HCT116 (cell line): Measurements from ENCODE around the gene ACTR3C. TPM values are rescaled to one million over a fixed set of nuclear protein-coding genes. Genes with fewer than 3 reads are reported as not detected.

ENCODE experiments used
- ATAC-seq: fragments of 200-7000 bp; cut with Tn5 transposase; 2 replicates; pipeline ENCODE4 v1.9.1; 2020; ENCODE audit warnings: mild to moderate bottlenecking, moderate library complexity
- BruUV-seq: library from RNA; stranded (reverse); fragments of 400-500 nt; replicated peaks from 2 replicates; lab custom pipeline; 2021; lab: Mats Ljungman, UMichigan
- CTCF ChIA-PET: fragments of 300-600 bp; sonication (Branson Sonifier 250); formaldehyde crosslinking; loops from one replicate; lab custom pipeline; 2021; ENCODE audit warnings: antibody characterized with exemption; lab: Charles Lee
- POLR2A ChIA-PET: fragments of 300-600, 350-600 bp; sonication (Branson Sonifier 250); formaldehyde crosslinking; loops from one replicate; lab custom pipeline; 2021; ENCODE audit warnings: antibody characterized with exemption; lab: Charles Lee
- RAD21 ChIA-PET, 2 experiments: fragments of 300-600 bp; sonication (Branson Sonifier 250); formaldehyde crosslinking; loops; one replicate each; lab custom pipeline; 2023; ENCODE audit warnings: low total read pairs in 2 of 2; ENCODE audit not compliant: uncharacterized antibody in 2 of 2, unreplicated experiment in 2 of 2, low non-redundant PET in 1 of 2; lab: Charles Lee
- DNase-seq: peaks from one replicate; pipeline ENCODE4 v3.0.0-alpha.2; 2010; ENCODE audit warnings: low read depth, low spot score
- H2AFZ ChIP-seq: fragments of 200-600 bp; shearing (Covaris generic), sonication (generic); 2 replicates; pipeline ENCODE4 v1.6.1; 2017; ENCODE audit warnings: low read depth, mixed run types, mixed read lengths, antibody characterized with exemption, low read length; ENCODE audit not compliant: poor library complexity, severe bottlenecking
- H3K27ac ChIP-seq: 2 replicates; pipeline ENCODE4 v1.5.1; 2012; ENCODE audit warnings: low read depth, low read length
- H3K27me3 ChIP-seq: fragments of 200-600 bp; sonication (generic); 2 replicates; pipeline ENCODE4 v1.6.1; 2016; ENCODE audit warnings: mixed run types, low read length, mixed read lengths; ENCODE audit not compliant: insufficient read depth
- H3K36me3 ChIP-seq, 2 experiments: fragments of 200-500 bp in 1 of 2; fragments of 200-600 bp in 1 of 2; sonication (Bioruptor generic) in 1 of 2; sonication (generic) in 1 of 2; 2 replicates each; pipeline versions ENCODE4 v1.5.1 to v1.6.1; 2014 to 2016; ENCODE audit warnings: low read length in 2 of 2, inconsistent platforms in 1 of 2, mixed read lengths in 1 of 2, mixed run types in 1 of 2; ENCODE audit not compliant: insufficient read depth in 2 of 2, control insufficient read depth in 1 of 2
- H3K4me1 ChIP-seq, 2 experiments: fragments of 200-600 bp in 1 of 2; sonication (generic) in 1 of 2; 2 replicates each; pipeline versions ENCODE4 v1.5.1 to v1.6.1; 2012 to 2017; ENCODE audit warnings: low read length in 2 of 2, inconsistent platforms in 1 of 2, mild to moderate bottlenecking in 1 of 2, mixed read lengths in 1 of 2, mixed run types in 1 of 2, moderate library complexity in 1 of 2; ENCODE audit not compliant: insufficient read depth in 2 of 2, control insufficient read depth in 1 of 2
- H3K4me2 ChIP-seq: fragments of 200-600 bp; sonication (generic); 2 replicates; pipeline ENCODE4 v1.6.1; 2017; ENCODE audit warnings: mixed run types, low read length, mixed read lengths
- H3K4me3 ChIP-seq, 2 experiments: fragments of 200-600 bp in 1 of 2; sonication (generic) in 1 of 2; replicated peaks in 1 of 2; 2 replicates each; pipeline ENCODE4 v1.5.1; 2011 to 2016; ENCODE audit warnings: low read length in 2 of 2, control low read depth in 1 of 2, low read depth in 1 of 2, mild to moderate bottlenecking in 1 of 2, mixed read lengths in 1 of 2, mixed run types in 1 of 2
- H3K79me2 ChIP-seq: fragments of 200-600 bp; sonication (generic); 2 replicates; pipeline ENCODE4 v1.6.1; 2017; ENCODE audit warnings: mild to moderate bottlenecking, mixed run types, low read length, moderate library complexity, mixed read lengths; ENCODE audit not compliant: insufficient read depth
- H3K9ac ChIP-seq: fragments of 200-600 bp; sonication (generic); 2 replicates; pipeline ENCODE4 v1.6.1; 2016; ENCODE audit warnings: low read length, mixed read lengths
- H3K9me2 ChIP-seq: fragments of 200-600 bp; sonication (generic), shearing (Covaris generic); 2 replicates; pipeline ENCODE4 v1.6.1; 2017; ENCODE audit warnings: mixed run types, mild to moderate bottlenecking, moderate library complexity; ENCODE audit not compliant: insufficient read depth
- H3K9me3 ChIP-seq, 2 experiments: fragments of 200-500 bp in 1 of 2; fragments of 200-600 bp in 1 of 2; sonication (Bioruptor generic) in 1 of 2; sonication (generic) in 1 of 2; 2 replicates each; pipeline ENCODE4 v1.6.1; 2014 to 2017; ENCODE audit warnings: low read length in 2 of 2, mixed read lengths in 2 of 2, inconsistent platforms in 1 of 2, low read depth in 1 of 2, mild to moderate bottlenecking in 1 of 2, mixed run types in 1 of 2, moderate library complexity in 1 of 2; ENCODE audit not compliant: control insufficient read depth in 1 of 2, insufficient read depth in 1 of 2
- H4K20me1 ChIP-seq: fragments of 200-600 bp; sonication (generic), shearing (Covaris generic); 2 replicates; pipeline ENCODE4 v1.6.1; 2017; ENCODE audit warnings: mixed run types, mild to moderate bottlenecking, moderate library complexity; ENCODE audit not compliant: insufficient read depth
- CBX3 ChIP-seq: IDR thresholded peaks from 2 replicates; pipeline ENCODE4 v1.6.1; 2012; ENCODE audit warnings: low read depth
- CEBPB ChIP-seq: IDR thresholded peaks from 2 replicates; pipeline ENCODE4 v1.6.1; 2012; ENCODE audit warnings: low read depth
- EZH2phosphoT487 ChIP-seq: fragments of 200-600 bp; IDR thresholded peaks from 2 replicates; pipeline ENCODE4 v1.6.1; 2018; ENCODE audit warnings: antibody characterized with exemption, borderline replicate concordance
- MAX ChIP-seq: IDR thresholded peaks from 2 replicates; pipeline ENCODE4 v1.6.1; 2012
- POLR2A ChIP-seq: IDR thresholded peaks from 2 replicates; pipeline ENCODE4 v1.7.0; 2011; ENCODE audit warnings: borderline replicate concordance; ENCODE audit not compliant: insufficient read depth, insufficient read length; ENCODE audit errors: extremely low read depth
- RAD21 ChIP-seq: IDR thresholded peaks from 2 replicates; pipeline ENCODE4 v1.6.1; 2012; ENCODE audit warnings: low read depth, mild to moderate bottlenecking
- SP1 ChIP-seq: IDR thresholded peaks from 2 replicates; pipeline ENCODE4 v1.6.1; 2012; ENCODE audit warnings: low read depth
- TCF7L2 ChIP-seq: IDR thresholded peaks from 2 replicates; pipeline ENCODE4 v1.7.0; 2011; ENCODE audit warnings: borderline replicate concordance, inconsistent platforms; ENCODE audit not compliant: insufficient read depth, insufficient read length; ENCODE audit errors: extremely low read depth
- YY1 ChIP-seq: IDR thresholded peaks from 2 replicates; pipeline ENCODE4 v1.6.1; 2011; ENCODE audit warnings: low read length, low read depth, moderate library complexity, mild to moderate bottlenecking; ENCODE audit not compliant: insufficient replicate concordance; ENCODE audit errors: extremely low read depth
- ZBTB33 ChIP-seq: IDR thresholded peaks from 2 replicates; pipeline ENCODE4 v1.6.1; 2011; ENCODE audit warnings: mild to moderate bottlenecking, low read length, moderate library complexity; ENCODE audit not compliant: insufficient replicate concordance; ENCODE audit errors: extremely low read depth
- ZNF274 ChIP-seq: fragments of 200-500 bp; sonication (Bioruptor generic); IDR thresholded peaks from 2 replicates; pipeline ENCODE4 v1.6.1; 2014; ENCODE audit warnings: mild to moderate bottlenecking, low read depth, low read length, inconsistent platforms
- intact Hi-C: fragments of 100-400 bp; cut with micrococcal nuclease; formaldehyde crosslinking; loops from 2 replicates; pipeline ENCODE4 v1.10.0; 2022
- total RNA-seq: library from RNA; stranded (reverse); gene quantifications from one replicate; pipeline ENCODE4 v1.2.1, GENCODE V29; 2021; ENCODE audit not compliant: unreplicated experiment

Gene ACTR3C
- total RNA-seq, 1 experiment from 2014 or later = 2.0 TPM

GRCh38 chr7:150343225-150343624 lies 19.9 kb upstream of the ACTR3C start:
- intact Hi-C loops = no loop called here
- Histone ChIP-seq H3K4me3 (no peak overlapping the region), H2AFZ (no peak overlapping the region), H3K4me1 (no peaks in the 10 kb centered on the region), H3K27ac (no peak overlapping the region), H3K9me3 (no peaks in the 10 kb centered on the region), H3K36me3 (no peaks in the 10 kb centered on the region), H3K4me2 (no peak overlapping the region), H3K79me2 (no peaks in the 10 kb centered on the region), H3K9me2 (no peaks in the 10 kb centered on the region), H4K20me1 (no peaks in the 10 kb centered on the region), H3K9ac (no peak overlapping the region), H3K27me3 (no peaks in the 10 kb centered on the region)
- no TSS peak for BruUV-seq
- CTCF ChIA-PET = no interaction called here
- TF ChIP-seq MAX (no peak), YY1 (no peak), POLR2A (no peak), EZH2phosphoT487 (no peak), ZNF274 (no peak), CEBPB (no peak), CBX3 (no peak), ZBTB33 (no peak), SP1 (no peak), TCF7L2 (no peak), RAD21 (no peak)
- RAD21 ChIA-PET = no interaction called here
- POLR2A ChIA-PET = no interaction called here
- ATAC-seq (no peak), DNase-seq (no peak)
